ENCODE measurements around the gene ARHGAP18. TPM values are rescaled to one million over a fixed set of nuclear protein-coding genes. Genes with fewer than 3 reads are reported as not detected.

ARHGAP18 gene
- total and polyA plus RNA-seq, 2 experiments from 2014 or later, result 4.3 to 5.0 TPM

- Histone ChIP-seq H3F3A (replicated peaks; ENCODE audit: low read depth) (no peaks in the 10 kb centered on the region), H3K4me3 (no peak overlapping the region), H3K9me2 (ENCODE audit: insufficient read depth) (no peaks in the 10 kb centered on the region; the same call in 1 of the 2 replicates), H3K36me3 (ENCODE audit: insufficient read depth) (no peaks in the 10 kb centered on the region), H3K4me1 (ENCODE audit: insufficient read depth) (no peaks in the 10 kb centered on the region), H3K4me2 (no peak overlapping the region), H3K27ac (ENCODE audit: low read depth) (no peak overlapping the region), H3K79me2 (replicated peaks; ENCODE audit: insufficient read depth) (no peaks in the 10 kb centered on the region), H4K20me1 (replicated peaks; ENCODE audit: insufficient read depth) (no peaks in the 10 kb centered on the region), H3K27me3 (ENCODE audit: insufficient read depth) (no peaks in the 10 kb centered on the region), H2AFZ (no peak overlapping the region)
- Mint-ChIP-seq H3K27me3 (ENCODE audit: insufficient read depth, low read depth, poor library complexity) (no peaks in the 10 kb centered on the region), H3K27ac (no peak overlapping the region), H3K9me3 (no peaks in the 10 kb centered on the region), H3K4me3 (no peak overlapping the region), H3K36me3 (ENCODE audit: low read depth) (no peaks in the 10 kb centered on the region), H3K4me1 (no peaks in the 10 kb centered on the region)
- ATAC-seq (no peak), DNase-seq (ENCODE audit: low spot score) (no peak)
- no peak for TF ChIP-seq NANOG (IDR thresholded peaks at IDR 0.05; ENCODE audit: borderline replicate concordance)
- TF ChIP-seq EZH2phosphoT487 (IDR thresholded peaks at IDR 0.05; ENCODE audit: unreplicated experiment), result no peak
- TF ChIP-seq EZH2 (IDR thresholded peaks at IDR 0.05; ENCODE audit: low read depth, unreplicated experiment), result no peak
Observed at GRCh38 chr6:129544892-129545612, 164.9 kb downstream of the ARHGAP18 start.

- Histone ChIP-seq H3K9me2 (ENCODE audit: insufficient read depth) (no peaks in the 10 kb centered on the region; the same call in 1 of the 2 replicates), H3F3A (replicated peaks; ENCODE audit: low read depth) (no peaks in the 10 kb centered on the region), H3K4me2 (no peak overlapping the region), H3K4me1 (ENCODE audit: insufficient read depth) (no peaks in the 10 kb centered on the region), H3K27me3 (ENCODE audit: insufficient read depth) (no peaks in the 10 kb centered on the region), H4K20me1 (replicated peaks; ENCODE audit: insufficient read depth) (no peaks in the 10 kb centered on the region), H3K4me3 (no peak overlapping the region), H2AFZ (no peak overlapping the region), H3K36me3 (ENCODE audit: insufficient read depth) (no peaks in the 10 kb centered on the region), H3K27ac (ENCODE audit: low read depth) (no peak overlapping the region), H3K79me2 (replicated peaks; ENCODE audit: insufficient read depth) (no peaks in the 10 kb centered on the region)
- Mint-ChIP-seq H3K27ac (no peak overlapping the region), H3K4me1 (no peaks in the 10 kb centered on the region), H3K4me3 (no peak overlapping the region), H3K9me3 (no peaks in the 10 kb centered on the region), H3K27me3 (ENCODE audit: insufficient read depth, low read depth, poor library complexity) (no peaks in the 10 kb centered on the region), H3K36me3 (ENCODE audit: low read depth) (no peaks in the 10 kb centered on the region)
- ATAC-seq (no peak), DNase-seq (ENCODE audit: low spot score) (no peak)
- TF ChIP-seq ZNF331 (CRISPR knock-in tag; IDR thresholded peaks at IDR 0.05; ENCODE audit: low read depth), result no peak
- no peak for TF ChIP-seq REST (IDR thresholded peaks at IDR 0.05; ENCODE audit: unreplicated experiment)
Observed at GRCh38 chr6:129543981-129544380, 166.0 kb downstream of the ARHGAP18 start.

GRCh38 chr6:129542705-129543104 is 167.3 kb downstream of the ARHGAP18 start:
- Mint-ChIP-seq H3K4me1 (no peaks in the 10 kb centered on the region), H3K27ac (no peak overlapping the region), H3K27me3 (ENCODE audit: insufficient read depth, low read depth, poor library complexity) (no peaks in the 10 kb centered on the region), H3K36me3 (ENCODE audit: low read depth) (no peaks in the 10 kb centered on the region), H3K9me3 (no peaks in the 10 kb centered on the region), H3K4me3 (no peak overlapping the region)
- Histone ChIP-seq H3K79me2 (replicated peaks; ENCODE audit: insufficient read depth) (no peaks in the 10 kb centered on the region), H3K4me3 (no peak overlapping the region), H4K20me1 (replicated peaks; ENCODE audit: insufficient read depth) (no peaks in the 10 kb centered on the region), H3K4me2 (no peak overlapping the region), H3K9me2 (ENCODE audit: insufficient read depth) (no peaks in the 10 kb centered on the region; the same call in 1 of the 2 replicates), H3K4me1 (ENCODE audit: insufficient read depth) (no peaks in the 10 kb centered on the region), H2AFZ (no peak overlapping the region), H3K36me3 (ENCODE audit: insufficient read depth) (no peaks in the 10 kb centered on the region), H3F3A (replicated peaks; ENCODE audit: low read depth) (no peaks in the 10 kb centered on the region), H3K27me3 (ENCODE audit: insufficient read depth) (no peaks in the 10 kb centered on the region), H3K27ac (ENCODE audit: low read depth) (no peak overlapping the region)
- no peak for DNase-seq (ENCODE audit: low spot score)
- ATAC-seq, result no peak
- TF ChIP-seq EZH2phosphoT487 (IDR thresholded peaks at IDR 0.05; ENCODE audit: unreplicated experiment) (no peak), NANOG (IDR thresholded peaks at IDR 0.05; ENCODE audit: borderline replicate concordance) (no peak), ETS1 (IDR thresholded peaks at IDR 0.05) (no peak), STAT1 (IDR thresholded peaks at IDR 0.05; ENCODE audit: unreplicated experiment) (no peak), CTCF (conservative IDR thresholded peaks at IDR 0.05; ENCODE audit: low read depth in 2 of 2) (no peak), ZNF114 (CRISPR knock-in tag; IDR thresholded peaks at IDR 0.05) (no peak)
